Neural cell (in vitro differentiated cells): ENCODE measurements around the gene TGOLN2.

Source experiments
- EP300 ChIP-seq: fragments of 450-650 bp; conservative IDR thresholded peaks from 2 replicates; pipeline ENCODE4 v1.6.1; 2014; ENCODE audit warnings: antibody characterized with exemption, mild to moderate bottlenecking, moderate library complexity; ENCODE audit not compliant: poor library complexity, severe bottlenecking
- EZH2 ChIP-seq: fragments of 200-600, 300-800 bp; shearing (Covaris generic), sonication (generic); IDR thresholded peaks from 2 replicates; pipeline ENCODE4 v1.6.1; 2014; ENCODE audit warnings: antibody characterized with exemption, low read length, borderline replicate concordance, mild to moderate bottlenecking; ENCODE audit not compliant: insufficient read depth, poor library complexity, severe bottlenecking
- MXI1 ChIP-seq: fragments of 450-650 bp; conservative IDR thresholded peaks from 2 replicates; pipeline ENCODE4 v1.6.1; 2014; ENCODE audit warnings: antibody characterized with exemption, mild to moderate bottlenecking; ENCODE audit not compliant: poor library complexity, severe bottlenecking
- POLR2AphosphoS5 ChIP-seq: IDR thresholded peaks from 2 replicates; pipeline ENCODE4 v1.6.1; 2012
- RAD21 ChIP-seq: fragments of 450-650 bp; conservative IDR thresholded peaks from 2 replicates; pipeline ENCODE4 v1.6.1; 2014; ENCODE audit warnings: antibody characterized with exemption, mild to moderate bottlenecking, moderate library complexity
- TAF1 ChIP-seq: IDR thresholded peaks from 2 replicates; pipeline ENCODE4 v1.6.1; 2012; ENCODE audit warnings: low read depth
- TF ChIP-seq, protein P1 (sequence below): fragments of 450-650 bp; IDR thresholded peaks from 2 replicates; pipeline ENCODE4 v1.5.1; 2014; ENCODE audit warnings: antibody characterized with exemption, mild to moderate bottlenecking, moderate library complexity; ENCODE audit not compliant: poor library complexity, severe bottlenecking
- TF ChIP-seq, protein P2 (sequence below): IDR thresholded peaks from 2 replicates; pipeline ENCODE4 v1.6.1; 2012; ENCODE audit warnings: borderline replicate concordance

DNA sequence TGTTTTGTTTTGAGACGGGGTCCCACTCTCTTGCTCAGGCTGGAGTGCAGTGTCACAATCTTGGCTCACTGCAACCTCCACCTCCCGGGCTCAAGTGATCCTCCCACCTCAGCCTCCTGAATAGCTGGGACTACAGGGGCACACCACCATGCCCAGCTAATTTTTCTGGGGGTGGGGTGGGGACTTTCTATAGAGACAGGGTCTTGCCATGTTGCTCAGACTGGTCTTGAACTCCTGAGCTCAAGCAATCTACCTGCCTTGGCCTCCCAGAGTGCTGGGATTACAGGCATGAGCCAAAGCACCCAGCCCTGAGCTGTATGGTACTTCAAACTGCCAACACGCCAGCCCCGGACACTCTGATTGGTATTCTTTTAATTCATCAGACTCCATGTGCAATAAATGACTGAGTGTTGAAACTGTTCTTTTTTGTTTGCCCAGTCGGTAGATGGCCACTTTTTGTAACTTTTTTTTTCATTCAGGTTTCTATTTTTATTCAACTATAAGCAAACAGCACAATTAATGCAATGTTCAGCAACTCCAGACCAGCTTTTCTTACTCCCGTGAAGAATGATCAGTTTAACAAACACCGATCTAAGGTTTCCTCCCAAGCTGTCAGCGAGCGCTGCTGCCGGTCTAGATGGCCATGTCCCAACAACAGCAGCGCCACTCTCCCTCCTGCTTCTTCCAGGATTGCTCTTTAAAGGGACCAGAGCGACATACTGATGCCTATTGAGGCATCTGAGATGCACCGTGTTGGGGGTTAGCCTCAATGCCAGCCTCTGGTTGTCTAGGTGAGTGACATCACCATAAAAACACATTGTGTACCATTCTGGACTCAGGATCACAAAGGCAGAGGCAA lies 12.5 kb upstream of the TGOLN2 start:
- TF ChIP-seq, protein P1, sequence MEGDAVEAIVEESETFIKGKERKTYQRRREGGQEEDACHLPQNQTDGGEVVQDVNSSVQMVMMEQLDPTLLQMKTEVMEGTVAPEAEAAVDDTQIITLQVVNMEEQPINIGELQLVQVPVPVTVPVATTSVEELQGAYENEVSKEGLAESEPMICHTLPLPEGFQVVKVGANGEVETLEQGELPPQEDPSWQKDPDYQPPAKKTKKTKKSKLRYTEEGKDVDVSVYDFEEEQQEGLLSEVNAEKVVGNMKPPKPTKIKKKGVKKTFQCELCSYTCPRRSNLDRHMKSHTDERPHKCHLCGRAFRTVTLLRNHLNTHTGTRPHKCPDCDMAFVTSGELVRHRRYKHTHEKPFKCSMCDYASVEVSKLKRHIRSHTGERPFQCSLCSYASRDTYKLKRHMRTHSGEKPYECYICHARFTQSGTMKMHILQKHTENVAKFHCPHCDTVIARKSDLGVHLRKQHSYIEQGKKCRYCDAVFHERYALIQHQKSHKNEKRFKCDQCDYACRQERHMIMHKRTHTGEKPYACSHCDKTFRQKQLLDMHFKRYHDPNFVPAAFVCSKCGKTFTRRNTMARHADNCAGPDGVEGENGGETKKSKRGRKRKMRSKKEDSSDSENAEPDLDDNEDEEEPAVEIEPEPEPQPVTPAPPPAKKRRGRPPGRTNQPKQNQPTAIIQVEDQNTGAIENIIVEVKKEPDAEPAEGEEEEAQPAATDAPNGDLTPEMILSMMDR: no peak
- TF ChIP-seq RAD21: no peak
- TF ChIP-seq EP300: no peak
- TF ChIP-seq TAF1: no peak
- TF ChIP-seq POLR2AphosphoS5: no peak
- TF ChIP-seq, protein P2, sequence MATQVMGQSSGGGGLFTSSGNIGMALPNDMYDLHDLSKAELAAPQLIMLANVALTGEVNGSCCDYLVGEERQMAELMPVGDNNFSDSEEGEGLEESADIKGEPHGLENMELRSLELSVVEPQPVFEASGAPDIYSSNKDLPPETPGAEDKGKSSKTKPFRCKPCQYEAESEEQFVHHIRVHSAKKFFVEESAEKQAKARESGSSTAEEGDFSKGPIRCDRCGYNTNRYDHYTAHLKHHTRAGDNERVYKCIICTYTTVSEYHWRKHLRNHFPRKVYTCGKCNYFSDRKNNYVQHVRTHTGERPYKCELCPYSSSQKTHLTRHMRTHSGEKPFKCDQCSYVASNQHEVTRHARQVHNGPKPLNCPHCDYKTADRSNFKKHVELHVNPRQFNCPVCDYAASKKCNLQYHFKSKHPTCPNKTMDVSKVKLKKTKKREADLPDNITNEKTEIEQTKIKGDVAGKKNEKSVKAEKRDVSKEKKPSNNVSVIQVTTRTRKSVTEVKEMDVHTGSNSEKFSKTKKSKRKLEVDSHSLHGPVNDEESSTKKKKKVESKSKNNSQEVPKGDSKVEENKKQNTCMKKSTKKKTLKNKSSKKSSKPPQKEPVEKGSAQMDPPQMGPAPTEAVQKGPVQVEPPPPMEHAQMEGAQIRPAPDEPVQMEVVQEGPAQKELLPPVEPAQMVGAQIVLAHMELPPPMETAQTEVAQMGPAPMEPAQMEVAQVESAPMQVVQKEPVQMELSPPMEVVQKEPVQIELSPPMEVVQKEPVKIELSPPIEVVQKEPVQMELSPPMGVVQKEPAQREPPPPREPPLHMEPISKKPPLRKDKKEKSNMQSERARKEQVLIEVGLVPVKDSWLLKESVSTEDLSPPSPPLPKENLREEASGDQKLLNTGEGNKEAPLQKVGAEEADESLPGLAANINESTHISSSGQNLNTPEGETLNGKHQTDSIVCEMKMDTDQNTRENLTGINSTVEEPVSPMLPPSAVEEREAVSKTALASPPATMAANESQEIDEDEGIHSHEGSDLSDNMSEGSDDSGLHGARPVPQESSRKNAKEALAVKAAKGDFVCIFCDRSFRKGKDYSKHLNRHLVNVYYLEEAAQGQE: no peak
- no peak for TF ChIP-seq EZH2
- TF ChIP-seq MXI1: no peak
